GOT3 (cell line): Measurements from ENCODE around the gene PDE3A.

ENCODE experiments used
- DNase-seq: peaks from one replicate; lab custom pipeline; 2025; ENCODE audit warnings: mixed read lengths; lab: John Stamatoyannopoulos, UW

PDE3A gene

GRCh38 chr12:20711846-20712245, 343.5 kb downstream of the PDE3A start:
- DNase-seq: no peak

- DNase-seq: no peak
Measured at GRCh38 chr12:20716037-20716436, 347.7 kb downstream of the PDE3A start.

DNA sequence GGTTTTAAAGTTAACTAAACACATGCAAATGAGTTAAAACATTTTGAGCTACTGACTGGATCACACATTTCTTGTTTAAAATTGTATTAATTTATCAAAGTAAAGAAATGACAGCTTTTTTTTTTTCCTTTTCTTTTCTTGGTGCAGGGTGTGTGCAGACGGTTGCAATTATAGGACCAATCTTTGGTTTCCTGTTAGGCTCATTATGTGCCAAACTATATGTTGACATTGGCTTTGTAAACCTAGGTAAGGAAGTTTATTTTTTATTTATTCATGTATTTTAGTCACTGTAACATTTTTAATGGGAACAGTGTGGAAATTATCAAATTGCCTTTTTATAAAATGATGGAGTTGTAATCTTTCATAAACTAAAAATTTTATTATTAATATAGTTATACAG, 348.6 kb downstream of the PDE3A start:
- DNase-seq: no peak

GRCh38 chr12:20718294-20718693, 350.0 kb downstream of the PDE3A start:
- DNase-seq: no peak

DNA sequence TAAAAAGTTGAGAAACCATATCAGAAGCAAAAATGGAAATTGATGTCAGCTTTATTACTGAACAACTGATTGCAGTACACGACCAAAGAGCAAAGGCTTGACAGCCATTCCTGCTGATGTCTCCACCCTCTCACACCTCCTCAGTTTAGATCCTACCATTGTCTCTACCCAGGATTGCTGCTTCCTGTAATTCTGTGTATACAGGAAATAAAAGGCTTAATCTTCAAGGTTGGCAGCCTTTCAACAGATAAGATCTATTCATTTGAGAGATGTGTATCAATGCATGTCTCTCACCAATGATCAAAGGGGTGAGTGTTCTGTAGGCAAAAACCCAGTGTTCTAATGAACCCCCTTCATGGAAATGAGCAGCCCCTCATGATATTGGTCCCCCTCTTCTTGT, 353.8 kb downstream of the PDE3A start:
- no peak for DNase-seq

DNA sequence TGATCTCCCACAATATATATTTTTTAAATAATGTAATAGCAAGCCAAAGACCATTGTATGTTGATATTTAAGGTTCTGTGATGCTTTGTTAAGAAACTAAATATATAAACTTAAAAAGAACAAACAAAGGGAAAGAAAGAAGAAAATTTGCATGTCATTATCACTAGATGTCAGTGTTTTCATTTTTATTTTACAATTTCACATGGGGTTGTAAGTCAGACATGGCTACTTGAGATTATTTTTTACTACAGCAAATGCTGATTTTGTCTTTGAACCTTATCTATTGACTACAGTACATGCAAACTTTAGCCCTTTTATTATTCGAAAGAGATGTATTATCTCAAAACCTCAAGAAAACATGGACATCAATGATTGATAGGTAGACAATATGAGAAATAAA, 362.9 kb downstream of the PDE3A start:
- DNase-seq: no peak
